Kasumi-1 (cell line): ENCODE results near the gene GADD45GIP1.
A peak's percentile ranks its signal among the peaks of the same experiment; 100 is the strongest.
"Not testable (repeated sequence)": the region's sequence is repeated elsewhere in the genome, so short reads cannot be mapped to it uniquely, and the experiment has no call there.

ENCODE experiments used
- DNase-seq, 2 experiments: peaks; one replicate each; lab custom pipeline; 2025; lab: John Stamatoyannopoulos, UW

Gene GADD45GIP1

DNA sequence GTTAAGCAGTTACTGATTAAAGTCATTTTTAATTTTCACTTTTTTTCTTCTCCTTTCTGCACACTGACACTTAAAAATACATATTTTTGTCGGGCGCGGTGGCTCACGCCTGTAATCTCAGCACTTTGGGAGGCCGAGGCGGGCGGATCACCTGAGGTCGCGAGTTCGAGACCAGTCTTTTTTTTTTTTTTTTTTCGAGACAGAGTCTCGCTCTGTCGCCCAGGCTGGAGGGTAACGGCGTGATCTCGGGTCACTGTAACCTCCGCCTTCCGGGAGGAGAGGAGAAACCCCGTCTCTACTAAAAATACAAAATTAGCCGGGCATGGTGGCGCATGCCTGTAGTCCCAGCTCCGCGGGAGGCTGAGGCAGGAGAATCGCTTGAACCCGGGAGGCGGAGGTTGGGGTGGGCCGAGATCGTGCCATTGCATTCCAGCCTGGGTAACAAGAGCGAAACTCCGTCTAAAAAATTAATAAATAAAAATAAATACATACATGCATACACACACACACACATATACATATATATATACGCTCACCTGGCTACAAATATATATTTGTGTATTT, 448 bp upstream of the GADD45GIP1 start:
- not testable (repeated sequence) for DNase-seq

DNA sequence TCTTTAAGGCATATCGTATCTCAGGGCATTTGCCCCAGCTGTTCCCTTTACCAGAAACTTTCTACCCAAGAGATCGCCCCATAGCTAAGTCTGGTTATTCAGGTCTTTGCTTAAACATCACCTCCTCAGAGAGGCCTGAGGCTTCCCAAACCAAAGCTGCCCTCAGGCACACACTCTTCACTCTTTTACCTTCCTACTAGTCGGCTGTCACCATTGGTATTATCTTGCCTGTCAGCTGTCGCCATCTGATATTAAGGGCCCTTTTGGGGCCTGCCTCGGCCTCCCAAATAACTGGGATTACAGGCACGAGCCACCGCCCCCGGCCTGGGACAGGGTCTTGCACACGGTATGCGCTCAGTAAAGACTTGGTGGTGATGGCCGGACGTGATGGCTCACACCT, 1.0 kb downstream of the GADD45GIP1 start:
- DNase-seq, result no peak

GRCh38 chr19:12955575-12955974, 1.4 kb downstream of the GADD45GIP1 start:
- DNase-seq, result not testable (repeated sequence)

- no peak for DNase-seq
These were observed 2.4 kb downstream of the GADD45GIP1 start for GRCh38 chr19:12954612-12954962.

- DNase-seq, result peak in 1 of 2 experiments; percentile 26
These were observed 3.0 kb downstream of the GADD45GIP1 start for GRCh38 chr19:12953799-12954611.

GRCh38 chr19:12953138-12953798, 3.8 kb downstream of the GADD45GIP1 start:
- DNase-seq, result no peak

- no peak for DNase-seq
These were observed 4.4 kb downstream of the GADD45GIP1 start for GRCh38 chr19:12952488-12953137.

GRCh38 chr19:12952050-12952449, 5.0 kb downstream of the GADD45GIP1 start:
- DNase-seq, result not testable (repeated sequence)

DNA sequence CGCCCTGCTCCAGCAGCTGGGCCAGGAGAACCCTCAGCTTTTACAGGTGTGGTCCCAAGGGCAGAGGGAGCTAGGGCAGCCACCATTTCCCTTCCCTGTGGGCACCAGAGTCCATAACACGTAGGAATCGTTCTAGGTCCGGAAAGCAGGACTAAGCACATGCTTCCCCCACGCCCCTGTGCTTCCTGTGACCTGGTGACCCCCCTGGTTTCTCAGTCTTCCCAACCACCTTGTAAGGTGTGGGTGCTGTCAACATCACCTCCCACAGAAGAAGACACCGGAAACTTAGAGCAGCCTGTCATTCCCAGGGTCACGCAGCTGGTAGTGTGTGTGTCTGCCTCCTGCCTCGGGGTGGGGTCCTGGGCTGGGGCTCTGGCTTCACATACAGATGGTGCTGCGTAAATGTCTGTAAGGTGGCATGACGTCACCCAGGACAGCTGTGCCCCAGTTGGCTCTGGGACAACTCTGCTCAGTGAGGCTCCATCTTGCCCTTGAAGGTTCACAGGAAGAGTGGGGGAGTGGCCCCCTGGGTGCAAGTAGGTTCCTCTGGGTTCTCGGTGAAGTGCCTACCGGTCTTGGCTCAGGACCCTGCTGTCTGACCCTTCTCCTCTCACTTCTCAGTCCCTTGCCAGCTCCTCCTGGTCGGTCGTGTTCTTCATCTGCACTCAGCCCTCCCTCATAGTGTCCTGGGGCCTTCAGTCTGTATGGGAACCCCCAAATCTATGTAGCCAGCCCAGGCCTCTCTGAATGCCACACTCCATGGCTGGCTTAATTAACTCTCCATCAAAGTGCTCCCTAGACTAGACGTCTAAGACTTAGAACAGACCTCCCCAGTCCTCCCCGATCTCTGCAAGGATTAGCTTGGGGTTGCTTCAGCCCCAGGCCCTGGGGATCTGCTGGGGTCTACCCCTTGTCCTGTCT, 7.4 kb downstream of the GADD45GIP1 start:
- DNase-seq, result no peak

GRCh38 chr19:12948612-12949362, 8.2 kb downstream of the GADD45GIP1 start:
- no peak for DNase-seq

GRCh38 chr19:12947702-12948611, 9.1 kb downstream of the GADD45GIP1 start:
- DNase-seq, result no peak

GRCh38 chr19:12946731-12947496, 10.1 kb downstream of the GADD45GIP1 start:
- DNase-seq, result no peak

DNA sequence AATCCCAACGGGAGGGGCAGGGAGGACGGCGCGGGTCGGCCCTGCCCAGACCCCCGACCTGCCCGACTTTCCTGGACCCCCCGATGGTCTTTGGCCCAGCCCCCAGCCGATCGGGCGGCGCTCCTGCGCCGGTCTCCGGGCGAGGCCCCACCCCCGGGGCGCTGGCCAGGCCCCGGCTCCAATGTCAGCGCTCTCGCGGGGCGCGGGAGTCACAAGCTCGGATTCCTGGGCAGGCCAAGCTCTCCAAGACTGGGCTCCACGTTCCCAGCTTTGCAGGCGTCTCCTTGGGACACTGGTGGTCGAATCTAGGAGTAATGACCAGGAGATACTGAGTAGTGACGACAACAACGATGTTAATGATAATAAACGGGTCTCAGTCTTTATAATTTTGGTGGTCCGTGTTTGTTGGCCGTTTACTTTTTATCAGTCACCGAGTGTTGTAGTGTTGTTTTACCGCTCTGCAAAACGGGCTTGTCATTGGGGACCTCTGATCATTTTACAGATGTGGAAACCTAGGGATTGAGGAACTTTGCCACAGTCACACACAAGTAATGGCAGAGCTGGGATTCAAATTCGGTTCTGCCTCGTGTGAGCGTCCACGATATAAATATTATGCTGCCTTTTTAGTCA, 10.8 kb downstream of the GADD45GIP1 start:
- DNase-seq, result peak; percentile 51 to 77

GRCh38 chr19:12945479-12946091, 11.4 kb downstream of the GADD45GIP1 start, which contains the start of gene RAD23A:
Gene RAD23A (plus strand): TSS chr19:12945862. CDS start chr19:12945949, 87 bp downstream.
- DNase-seq, result peak; percentile 88 to 91

- no peak for DNase-seq
These were observed 12.8 kb downstream of the GADD45GIP1 start for GRCh38 chr19:12944104-12944674.

DNA sequence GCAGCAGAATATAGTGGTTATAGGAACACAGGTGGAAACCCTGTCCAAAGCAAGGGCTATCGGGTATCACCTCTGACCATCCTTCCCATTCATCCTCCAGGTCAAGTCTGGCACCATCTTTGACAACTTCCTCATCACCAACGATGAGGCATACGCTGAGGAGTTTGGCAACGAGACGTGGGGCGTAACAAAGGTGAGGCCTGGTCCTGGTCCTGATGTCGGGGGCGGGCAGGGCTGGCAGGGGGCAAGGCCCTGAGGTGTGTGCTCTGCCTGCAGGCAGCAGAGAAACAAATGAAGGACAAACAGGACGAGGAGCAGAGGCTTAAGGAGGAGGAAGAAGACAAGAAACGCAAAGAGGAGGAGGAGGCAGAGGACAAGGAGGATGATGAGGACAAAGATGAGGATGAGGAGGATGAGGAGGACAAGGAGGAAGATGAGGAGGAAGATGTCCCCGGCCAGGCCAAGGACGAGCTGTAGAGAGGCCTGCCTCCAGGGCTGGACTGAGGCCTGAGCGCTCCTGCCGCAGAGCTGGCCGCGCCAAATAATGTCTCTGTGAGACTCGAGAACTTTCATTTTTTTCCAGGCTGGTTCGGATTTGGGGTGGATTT, 13.5 kb downstream of the GADD45GIP1 start:
- DNase-seq, result no peak

DNA sequence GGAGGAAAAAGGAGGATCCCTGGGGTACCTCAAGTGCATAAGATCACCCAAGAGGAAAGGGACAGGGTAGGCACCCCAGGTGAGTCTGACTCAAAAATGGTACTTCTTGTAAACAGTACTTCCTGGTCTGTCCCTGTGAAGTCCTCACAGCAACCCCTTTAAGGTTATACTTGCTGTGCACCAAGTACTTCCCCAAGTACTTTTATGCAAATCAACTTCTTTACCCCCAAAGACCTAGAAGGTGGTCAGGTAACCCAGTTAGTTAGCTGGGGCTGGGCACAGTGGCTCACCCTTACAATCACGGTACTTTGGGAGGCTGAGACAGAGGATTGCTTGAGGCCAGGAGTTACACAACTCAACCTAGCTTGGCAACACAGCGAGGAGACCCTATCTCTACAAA, 16.1 kb downstream of the GADD45GIP1 start:
- DNase-seq, result peak in 1 of 2 experiments; percentile 23
